ENCODE measurements around the gene ACY1. TPM values are rescaled to one million over a fixed set of nuclear protein-coding genes. Genes with fewer than 3 reads are reported as not detected.

ACY1 gene
- total and polyA plus RNA-seq, 10 of the 15 experiments (the other 5 are each of a cell fraction or from before 2014, with no cell fraction given): 18.5 to 42.2 (median 27.8) TPM

- no peak for TF ChIP-seq MLLT1 (IDR thresholded peaks at IDR 0.05)
- peak; percentile 89 for TF ChIP-seq SREBF1 (IDR thresholded peaks at IDR 0.05; ENCODE audit: low read length)
- no peak for TF ChIP-seq BCLAF1 (IDR thresholded peaks at IDR 0.05)
- TF ChIP-seq NFYB (IDR thresholded peaks at IDR 0.05; ENCODE audit: insufficient read depth, low read depth, low read length): no peak
- no peak for TF ChIP-seq FOXM1 (IDR thresholded peaks at IDR 0.05; ENCODE audit: low read depth, low read length)
- peak; percentile 66; the same call in 1 of the 2 replicates for TF ChIP-seq ESRRA (IDR thresholded peaks at IDR 0.05; ENCODE audit: low read length)
- TF ChIP-seq EZH2 (IDR thresholded peaks at IDR 0.05; ENCODE audit: borderline replicate concordance, control insufficient read depth, low read depth, low read length): no peak
- TF ChIP-seq STAT3 (IDR thresholded peaks at IDR 0.05; ENCODE audit: low read depth, low read length): no peak
- TF ChIP-seq ZNF622 (IDR thresholded peaks at IDR 0.05): no peak
- peak; percentile 62; the same call in 1 of the 2 replicates for TF ChIP-seq BACH1 (IDR thresholded peaks at IDR 0.05; ENCODE audit: borderline replicate concordance)
- no peak for TF ChIP-seq SUPT20H (IDR thresholded peaks at IDR 0.05; ENCODE audit: borderline replicate concordance, control insufficient read depth, low read depth, low read length)
- no peak for TF ChIP-seq SMAD1 (IDR thresholded peaks at IDR 0.05; ENCODE audit: low read depth, partially characterized antibody)
- TF ChIP-seq FOS (IDR thresholded peaks at IDR 0.05; ENCODE audit: borderline replicate concordance, extremely low read depth, insufficient read length): no peak
- no peak for TF ChIP-seq ZNF384 (IDR thresholded peaks at IDR 0.05; ENCODE audit: borderline replicate concordance, low read depth, low read length)
- no peak for TF ChIP-seq ZNF274 (IDR thresholded peaks at IDR 0.05; ENCODE audit: insufficient read depth, insufficient read length)
- peak; percentile 98 for TF ChIP-seq PML (IDR thresholded peaks at IDR 0.05; ENCODE audit: low read length)
- no peak for TF ChIP-seq ZBTB4 (CRISPR knock-in tag; IDR thresholded peaks at IDR 0.05)
- peak; percentile 70; the same call in 1 of the 2 replicates for TF ChIP-seq FOXK2 (IDR thresholded peaks at IDR 0.05)
- no peak for TF ChIP-seq RAD51 (IDR thresholded peaks at IDR 0.05)
- TF ChIP-seq IRF5 (IDR thresholded peaks at IDR 0.05; ENCODE audit: borderline replicate concordance): no peak
These were observed 12.2 kb downstream of the ACY1 start, which contains the start of gene RPL29 (continued) for GRCh38 chr3:51995346-51996163.

Data from GM12878 (cell line).